ENCODE results near the gene MED28. TPM values are rescaled to one million over a fixed set of nuclear protein-coding genes. Genes with fewer than 3 reads are reported as not detected.

The MED28 gene
- polyA plus RNA-seq, 1 of the 3 experiments (the other 2 are of a cell fraction): 7.5 TPM

- WGBS (ENCODE audit: low lambda C conversion rate): 42% methylated on average over 22 of the region's 32 CpGs
- Histone ChIP-seq H3K9me3 (no peaks in the 10 kb centered on the region), H3K27ac (ENCODE audit: low read depth in 2 of 2, low read length in 1 of 2) (no peak overlapping the region), H3K9ac (no peak overlapping the region), H3K4me2 (no peak overlapping the region), H3K4me1 (ENCODE audit: control insufficient read depth in 1 of 2, insufficient read depth in 2 of 2, low read depth in 1 of 2, low read length in 1 of 2) (no peaks in the 10 kb centered on the region; a peak in 1 of 4 replicates), H3F3A (replicated peaks; ENCODE audit: insufficient read depth) (peaks cover 15% of the 10 kb centered on the region), H2AFZ (ENCODE audit: low read depth) (no peak overlapping the region), H3K27me3 (ENCODE audit: insufficient read depth) (no peaks in the 10 kb centered on the region), H3K79me2 (ENCODE audit: insufficient read depth) (no peaks in the 10 kb centered on the region), H4K20me1 (ENCODE audit: insufficient read depth) (0 out of 2 replicates have a peak, but pooled peaks cover 3% of the 10 kb centered on the region), H3K36me3 (replicated peaks in 1 of 2; ENCODE audit: control insufficient read depth in 1 of 2, insufficient read depth in 2 of 2, low read length in 1 of 2) (peaks cover 24 to 37% of the 10 kb centered on the region in 2 experiments), H3K4me3 (ENCODE audit: low read depth in 2 of 2, low read length in 1 of 2) (peak overlapping the region in 1 of 2 experiments; percentile 53; a peak in 1 of 4 replicates), H3K9me2 (no peaks in the 10 kb centered on the region)
- CTCF ChIA-PET: interaction anchor here (0.6 to 4.3 kb wide), 33 partner anchors 10 to 475 kb away, joined by 3 to 42 read pairs (median 4); partner anchors contain the start of gene MED28
- POLR2A ChIA-PET: interaction anchor here (0.7 kb wide), 1 partner anchor 173 kb away, joined by 3 read pairs; no protein-coding TSS in a partner anchor
- peak; percentile 92 for DNase-seq
- peak; percentile 92 for TF ChIP-seq CTCF (IDR thresholded peaks at IDR 0.05)
- TF ChIP-seq RAD21 (IDR thresholded peaks at IDR 0.05; ENCODE audit: low read length): peak; percentile 81
- TF ChIP-seq CHD2 (IDR thresholded peaks at IDR 0.05; ENCODE audit: low read length, partially characterized antibody): peak; percentile 40
- TF ChIP-seq SMC3 (IDR thresholded peaks at IDR 0.05; ENCODE audit: low read depth, low read length): peak; percentile 86
- TF ChIP-seq NRF1 (IDR thresholded peaks at IDR 0.05; ENCODE audit: low read depth, low read length): no peak
- no peak for TF ChIP-seq USF1 (IDR thresholded peaks at IDR 0.05; ENCODE audit: borderline replicate concordance, low read depth)
These were observed 22.5 kb downstream of the MED28 start for GRCh38 chr4:17636696-17637622.

- no peak overlapping the region for H3K9ac ChIP-seq
- 89% methylated on average over 7 of the region's 7 CpGs for WGBS (ENCODE audit: low lambda C conversion rate)
- H3K4me2 ChIP-seq: no peak overlapping the region
- H3K27ac ChIP-seq (ENCODE audit: low read depth in 2 of 2, low read length in 1 of 2): no peak overlapping the region
- peaks cover 8 to 25% of the 10 kb centered on the region in 2 experiments for H3K36me3 ChIP-seq (replicated peaks in 1 of 2; ENCODE audit: control insufficient read depth in 1 of 2, insufficient read depth in 2 of 2, low read length in 1 of 2)
- H3K9me2 ChIP-seq: no peaks in the 10 kb centered on the region
- no peak for TF ChIP-seq CHD2 (IDR thresholded peaks at IDR 0.05; ENCODE audit: low read length, partially characterized antibody)
- TF ChIP-seq RCOR1 (IDR thresholded peaks at IDR 0.05; ENCODE audit: low read length): no peak
- no peak for TF ChIP-seq POLR2AphosphoS5 (IDR thresholded peaks at IDR 0.05; ENCODE audit: low read depth, low read length)
- TF ChIP-seq RFX5 (IDR thresholded peaks at IDR 0.05; ENCODE audit: low read length): no peak
- TF ChIP-seq MXI1 (IDR thresholded peaks at IDR 0.05; ENCODE audit: low read depth, low read length): no peak
- POLR2A ChIA-PET: no interaction called here
- no peaks in the 10 kb centered on the region for H3K9me3 ChIP-seq
- H3K79me2 ChIP-seq (ENCODE audit: insufficient read depth): no peaks in the 10 kb centered on the region
- H2AFZ ChIP-seq (ENCODE audit: low read depth): no peak overlapping the region
- H4K20me1 ChIP-seq (ENCODE audit: insufficient read depth): 0 out of 2 replicates have a peak, but pooled peaks cover 3% of the 10 kb centered on the region
- CTCF ChIA-PET: interaction anchor here (5.5 kb wide), 1 partner anchor 90 kb away, joined by 28 read pairs; no protein-coding TSS in a partner anchor
- no peaks in the 10 kb centered on the region; a peak in 1 of 4 replicates for H3K4me1 ChIP-seq (ENCODE audit: control insufficient read depth in 1 of 2, insufficient read depth in 2 of 2, low read depth in 1 of 2, low read length in 1 of 2)
- no peak overlapping the region for H3K4me3 ChIP-seq (ENCODE audit: low read depth in 2 of 2, low read length in 1 of 2)
- H3K27me3 ChIP-seq (ENCODE audit: insufficient read depth): no peaks in the 10 kb centered on the region
- H3F3A ChIP-seq (replicated peaks; ENCODE audit: insufficient read depth): peaks cover 15% of the 10 kb centered on the region
- DNase-seq: no peak
These were observed 24.7 kb downstream of the MED28 start for GRCh38 chr4:17639136-17639535.

Measured in SK-N-SH (cell line).